Cardiac muscle cell (in vitro differentiated cells and primary cell): Measurements from ENCODE around the gene SPOCK3. TPM values are rescaled to one million over a fixed set of nuclear protein-coding genes. Genes with fewer than 3 reads are reported as not detected.
"Not testable (repeated sequence)": the region's sequence is repeated elsewhere in the genome, so short reads cannot be mapped to it uniquely, and the experiment has no call there.

Source experiments
- DNase-seq, 2 donors: peaks; one replicate each; pipeline versions ENCODE4 v3.0.0 to v3.0.0-alpha.2; 2010 to 2017; ENCODE audit warnings: low read depth in 1 of 2, low spot score in 1 of 2
- H3K27ac ChIP-seq: fragments of 200-600 bp; sonication (generic); 2 replicates; pipeline ENCODE4 v1.5.1; 2016
- H3K27me3 ChIP-seq: fragments of 200-600 bp; sonication (generic); 2 replicates; pipeline ENCODE4 v1.6.0; 2016; ENCODE audit warnings: control low read depth
- H3K36me3 ChIP-seq: fragments of 200-600 bp; sonication (generic); 2 replicates; pipeline ENCODE4 v1.5.1; 2016; ENCODE audit warnings: control low read depth
- H3K4me1 ChIP-seq: fragments of 200-600 bp; sonication (generic); 2 replicates; pipeline ENCODE4 v1.8.1; 2017; ENCODE audit warnings: low read depth, mild to moderate bottlenecking, mixed run types
- H3K4me3 ChIP-seq: fragments of 200-600 bp; sonication (generic); 2 replicates; pipeline ENCODE4 v1.5.1; 2016; ENCODE audit warnings: mild to moderate bottlenecking
- H3K9me3 ChIP-seq: fragments of 200-600 bp; sonication (generic); 2 replicates; pipeline ENCODE4 v1.5.1; 2017; ENCODE audit warnings: low read depth, mild to moderate bottlenecking, control low read depth
- polyA plus RNA-seq: library from polyadenylated mRNA; unstranded; fragments of >200 nt; fragmentation: Nextera tagmentation; extraction: Ambion mirVana; gene quantifications from 2 replicates; pipeline ENCODE4 v1.2.1, GENCODE V29; 2016
- total RNA-seq: library from RNA; depleted of rRNA; stranded (reverse); fragments of >200 nt; gene quantifications from 2 replicates; pipeline ENCODE4 v1.2.3, GENCODE V29; 2016
- TF ChIP-seq, protein P1 (sequence below): IDR thresholded peaks from 2 replicates; pipeline ENCODE4 v1.5.1; 2012; ENCODE audit warnings: low read depth, mild to moderate bottlenecking, low read length

The SPOCK3 gene
- total and polyA plus RNA-seq, 2 experiments from 2014 or later = 1.3 to 4.6 TPM

GRCh38 chr4:166802346-166802745, 431.9 kb downstream of the SPOCK3 start:
- TF ChIP-seq, protein P1, sequence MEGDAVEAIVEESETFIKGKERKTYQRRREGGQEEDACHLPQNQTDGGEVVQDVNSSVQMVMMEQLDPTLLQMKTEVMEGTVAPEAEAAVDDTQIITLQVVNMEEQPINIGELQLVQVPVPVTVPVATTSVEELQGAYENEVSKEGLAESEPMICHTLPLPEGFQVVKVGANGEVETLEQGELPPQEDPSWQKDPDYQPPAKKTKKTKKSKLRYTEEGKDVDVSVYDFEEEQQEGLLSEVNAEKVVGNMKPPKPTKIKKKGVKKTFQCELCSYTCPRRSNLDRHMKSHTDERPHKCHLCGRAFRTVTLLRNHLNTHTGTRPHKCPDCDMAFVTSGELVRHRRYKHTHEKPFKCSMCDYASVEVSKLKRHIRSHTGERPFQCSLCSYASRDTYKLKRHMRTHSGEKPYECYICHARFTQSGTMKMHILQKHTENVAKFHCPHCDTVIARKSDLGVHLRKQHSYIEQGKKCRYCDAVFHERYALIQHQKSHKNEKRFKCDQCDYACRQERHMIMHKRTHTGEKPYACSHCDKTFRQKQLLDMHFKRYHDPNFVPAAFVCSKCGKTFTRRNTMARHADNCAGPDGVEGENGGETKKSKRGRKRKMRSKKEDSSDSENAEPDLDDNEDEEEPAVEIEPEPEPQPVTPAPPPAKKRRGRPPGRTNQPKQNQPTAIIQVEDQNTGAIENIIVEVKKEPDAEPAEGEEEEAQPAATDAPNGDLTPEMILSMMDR = no peak
- no peaks in the 10 kb centered on the region for H3K9me3 ChIP-seq
- no peaks in the 10 kb centered on the region for H3K27me3 ChIP-seq
- no peaks in the 10 kb centered on the region for H3K4me1 ChIP-seq
- no peak overlapping the region for H3K27ac ChIP-seq
- H3K36me3 ChIP-seq = no peaks in the 10 kb centered on the region
- DNase-seq = no peak
- H3K4me3 ChIP-seq = no peak overlapping the region

DNA sequence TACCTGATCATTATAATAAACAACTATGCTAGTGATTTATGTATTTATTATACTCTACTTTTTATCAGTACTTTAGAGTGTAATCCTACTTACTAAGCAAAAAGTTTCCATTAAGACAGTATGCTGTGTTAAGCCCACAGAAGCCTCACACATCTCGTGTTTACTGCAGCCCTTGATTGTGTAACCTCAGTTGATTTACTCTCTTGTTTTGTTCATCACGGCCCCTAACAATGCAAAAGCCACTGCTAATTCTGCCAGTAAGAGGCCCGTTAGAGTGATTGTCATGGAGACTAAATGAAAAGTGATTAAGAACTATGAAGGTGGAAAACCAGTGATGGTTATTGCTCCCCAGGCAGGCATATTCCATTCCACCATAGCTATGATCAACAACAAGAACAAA, 436.2 kb downstream of the SPOCK3 start:
- H3K4me1 ChIP-seq = no peaks in the 10 kb centered on the region
- H3K9me3 ChIP-seq = no peaks in the 10 kb centered on the region
- no peak overlapping the region for H3K27ac ChIP-seq
- no peak for DNase-seq
- H3K4me3 ChIP-seq = no peak overlapping the region
- no peaks in the 10 kb centered on the region for H3K27me3 ChIP-seq
- no peaks in the 10 kb centered on the region for H3K36me3 ChIP-seq
- TF ChIP-seq, protein P1 = no peak

DNA sequence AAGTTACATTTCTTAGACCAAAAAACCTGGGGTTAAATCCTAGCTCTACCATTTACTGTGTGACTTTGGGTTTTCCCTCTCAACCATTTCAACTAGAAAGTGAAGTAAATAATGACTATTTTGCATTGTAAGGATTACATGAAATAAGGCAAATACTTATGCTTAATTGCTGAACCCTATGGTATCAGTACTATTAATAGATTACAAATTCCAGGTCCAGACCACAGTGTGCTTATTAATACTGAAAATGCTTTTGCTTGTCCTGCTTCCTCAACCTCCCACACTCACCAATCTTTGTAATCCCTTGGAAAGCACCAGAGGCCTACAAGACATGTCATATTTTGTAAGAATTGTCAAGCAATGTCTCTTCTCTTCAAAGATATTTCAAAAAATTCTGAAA, 456.5 kb downstream of the SPOCK3 start:
- no peaks in the 10 kb centered on the region for H3K36me3 ChIP-seq
- no peak for DNase-seq
- TF ChIP-seq, protein P1 = no peak
- H3K4me1 ChIP-seq = no peaks in the 10 kb centered on the region
- H3K27me3 ChIP-seq = no peaks in the 10 kb centered on the region
- no peaks in the 10 kb centered on the region for H3K9me3 ChIP-seq
- no peak overlapping the region for H3K27ac ChIP-seq
- no peak overlapping the region for H3K4me3 ChIP-seq

DNA sequence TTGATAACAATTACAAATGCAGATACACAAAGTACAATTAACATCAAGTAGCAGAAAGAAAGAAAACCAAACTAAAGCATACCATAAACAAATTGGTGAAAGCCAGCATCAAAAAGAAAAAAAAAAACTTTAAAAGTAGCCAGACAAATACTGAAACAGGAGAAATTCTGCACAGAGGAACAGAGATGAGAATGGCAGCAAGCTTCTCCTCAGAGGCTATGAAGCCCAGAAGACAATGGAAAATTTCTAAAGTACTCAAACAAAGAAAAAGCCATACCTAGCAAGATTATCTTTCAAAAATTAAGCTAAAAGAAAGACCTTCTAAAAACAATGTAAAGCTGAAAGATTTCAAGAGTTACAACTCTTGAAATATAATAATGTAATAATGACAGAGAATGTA, 471.3 kb downstream of the SPOCK3 start:
- H3K36me3 ChIP-seq = no peaks in the 10 kb centered on the region

GRCh38 chr4:166741742-166742141, 492.6 kb downstream of the SPOCK3 start:
- TF ChIP-seq, protein P1 = no peak
- no peak overlapping the region for H3K4me3 ChIP-seq
- DNase-seq = no peak
- no peak overlapping the region for H3K27ac ChIP-seq
- no peaks in the 10 kb centered on the region for H3K4me1 ChIP-seq
- H3K9me3 ChIP-seq = no peaks in the 10 kb centered on the region
- no peaks in the 10 kb centered on the region for H3K27me3 ChIP-seq
- H3K36me3 ChIP-seq = no peaks in the 10 kb centered on the region

More for the DNA sequence above, 471.3 kb downstream of the SPOCK3 start:
- H3K9me3 ChIP-seq = no peaks in the 10 kb centered on the region
- no peaks in the 10 kb centered on the region for H3K4me1 ChIP-seq
- H3K4me3 ChIP-seq = no peak overlapping the region
- H3K27me3 ChIP-seq = no peaks in the 10 kb centered on the region
- DNase-seq = no peak
- no peak overlapping the region for H3K27ac ChIP-seq
- TF ChIP-seq, protein P1 = no peak

- H3K4me3 ChIP-seq, DNase-seq, H3K27me3 ChIP-seq, H3K9me3 ChIP-seq, H3K36me3 ChIP-seq, H3K27ac ChIP-seq, H3K4me1 ChIP-seq: not testable (repeated sequence)
These were observed 495.1 kb downstream of the SPOCK3 start for GRCh38 chr4:166739215-166739614.
